Mucosa of stomach (tissue), 1 donor: Measurements from ENCODE around the gene LEFTY2.
"Not testable (repeated sequence)": the region's sequence is repeated elsewhere in the genome, so short reads cannot be mapped to it uniquely, and the experiment has no call there.

Experiments used
- H3K27me3 ChIP-seq: one replicate; pipeline ENCODE4 v1.7.0; 2013; ENCODE audit warnings: mild to moderate bottlenecking, low read length; ENCODE audit not compliant: control insufficient read depth, insufficient read depth
- H3K36me3 ChIP-seq: one replicate; pipeline ENCODE4 v1.7.0; 2013; ENCODE audit warnings: low read length; ENCODE audit not compliant: control insufficient read depth, insufficient read depth
- H3K4me1 ChIP-seq: one replicate; pipeline ENCODE4 v1.7.0; 2013; ENCODE audit warnings: mild to moderate bottlenecking, low read length; ENCODE audit not compliant: control insufficient read depth, insufficient read depth
- H3K4me3 ChIP-seq: one replicate; pipeline ENCODE4 v1.7.0; 2013; ENCODE audit warnings: low read length
- H3K9ac ChIP-seq: one replicate; pipeline ENCODE4 v1.7.0; 2013; ENCODE audit warnings: mild to moderate bottlenecking, low read length, moderate library complexity
- H3K9me3 ChIP-seq: one replicate; pipeline ENCODE4 v1.7.0; 2013; ENCODE audit warnings: mild to moderate bottlenecking, low read length, moderate library complexity; ENCODE audit not compliant: control insufficient read depth
- donor health status: Pancreatic carcinoma.

LEFTY2 gene

GRCh38 chr1:225890346-225891228 is 50.4 kb downstream of the LEFTY2 start:
- no peak overlapping the region for H3K9ac ChIP-seq
- H3K27me3 ChIP-seq = no peaks in the 10 kb centered on the region
- H3K36me3 ChIP-seq = no peaks in the 10 kb centered on the region
- no peaks in the 10 kb centered on the region for H3K9me3 ChIP-seq
- no peak overlapping the region for H3K4me3 ChIP-seq
- H3K4me1 ChIP-seq = peaks cover 47% of the 10 kb centered on the region

GRCh38 chr1:225889743-225890142 is 51.3 kb downstream of the LEFTY2 start:
- Histone ChIP-seq H3K36me3 (no peaks in the 10 kb centered on the region), H3K9ac (no peak overlapping the region), H3K4me3 (no peak overlapping the region), H3K9me3 (no peaks in the 10 kb centered on the region), H3K27me3 (no peaks in the 10 kb centered on the region), H3K4me1 (peaks cover 47% of the 10 kb centered on the region)

- no peaks in the 10 kb centered on the region for H3K27me3 ChIP-seq
- no peak within 1 kb of the TSS for H3K4me3 ChIP-seq
- H3K4me1 ChIP-seq = peaks cover 47% of the 10 kb centered on the region
- no peaks in the 10 kb centered on the region for H3K36me3 ChIP-seq
- no peaks in the 10 kb centered on the region for H3K9me3 ChIP-seq
- H3K9ac ChIP-seq = no peak within 1 kb of the TSS
These were observed 52.0 kb downstream of the LEFTY2 start, which contains the start of gene LEFTY1 for GRCh38 chr1:225888898-225889601. Gene LEFTY1 (minus strand): TSS chr1:225889146. CDS start chr1:225889066, 80 bp downstream.

GRCh38 chr1:225888289-225888897 is 52.6 kb downstream of the LEFTY2 start:
- H3K4me3 ChIP-seq = no peak overlapping the region
- no peak overlapping the region for H3K9ac ChIP-seq
- peaks cover 53% of the 10 kb centered on the region for H3K4me1 ChIP-seq

GRCh38 chr1:225887554-225888288 is 53.3 kb downstream of the LEFTY2 start:
- H3K36me3 ChIP-seq, H3K27me3 ChIP-seq, H3K9me3 ChIP-seq, H3K4me3 ChIP-seq, H3K9ac ChIP-seq: not testable (repeated sequence)
- peaks cover 53% of the 10 kb centered on the region for H3K4me1 ChIP-seq

More at GRCh38 chr1:225888289-225888897, 52.6 kb downstream of the LEFTY2 start:
- no peaks in the 10 kb centered on the region for H3K36me3 ChIP-seq
- H3K27me3 ChIP-seq = no peaks in the 10 kb centered on the region
- H3K9me3 ChIP-seq = no peaks in the 10 kb centered on the region

GRCh38 chr1:225887030-225887314 is 54.0 kb downstream of the LEFTY2 start:
- no peak overlapping the region for H3K9ac ChIP-seq
- no peaks in the 10 kb centered on the region for H3K36me3 ChIP-seq
- peaks cover 50% of the 10 kb centered on the region for H3K4me1 ChIP-seq
- no peaks in the 10 kb centered on the region for H3K9me3 ChIP-seq
- H3K4me3 ChIP-seq = no peak overlapping the region
- no peaks in the 10 kb centered on the region for H3K27me3 ChIP-seq
